GM19468 (cell line): Measurements from ENCODE around the gene TPRA1.

Experiments
- ATAC-seq: cut with Tn5 transposase; IDR thresholded peaks from one replicate; pipeline ENCODE4 v1.9.1; 2021; ENCODE audit warnings: mild to moderate bottlenecking, moderate library complexity, moderate number of reproducible peaks; ENCODE audit not compliant: unreplicated experiment; ENCODE audit errors: extremely low read depth

TPRA1 gene

GRCh38 chr3:127569160-127569559, 21.4 kb downstream of the TPRA1 start:
- ATAC-seq: no peak

- ATAC-seq: no peak
Observed at GRCh38 chr3:127568586-127568985, 21.9 kb downstream of the TPRA1 start.

DNA sequence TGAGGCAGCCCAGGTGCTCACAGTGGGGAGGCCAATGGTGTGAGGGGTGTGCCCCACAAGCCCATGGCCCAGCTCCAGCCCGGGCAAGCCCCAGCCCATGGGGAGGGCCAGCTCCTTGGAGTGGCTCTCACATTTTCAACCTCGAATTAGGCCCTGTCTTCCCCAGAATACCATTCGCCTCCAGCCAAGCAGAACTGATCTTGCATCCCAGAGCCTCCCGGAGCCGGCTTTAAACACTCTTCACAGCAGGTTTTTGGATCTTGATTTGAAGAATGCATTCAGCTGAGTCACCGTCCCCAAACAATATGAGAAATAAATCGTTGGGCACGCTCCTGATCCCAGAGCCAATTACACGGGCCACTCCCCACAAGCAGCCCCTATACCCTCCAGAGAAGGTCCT, 23.7 kb downstream of the TPRA1 start:
- ATAC-seq: no peak

DNA sequence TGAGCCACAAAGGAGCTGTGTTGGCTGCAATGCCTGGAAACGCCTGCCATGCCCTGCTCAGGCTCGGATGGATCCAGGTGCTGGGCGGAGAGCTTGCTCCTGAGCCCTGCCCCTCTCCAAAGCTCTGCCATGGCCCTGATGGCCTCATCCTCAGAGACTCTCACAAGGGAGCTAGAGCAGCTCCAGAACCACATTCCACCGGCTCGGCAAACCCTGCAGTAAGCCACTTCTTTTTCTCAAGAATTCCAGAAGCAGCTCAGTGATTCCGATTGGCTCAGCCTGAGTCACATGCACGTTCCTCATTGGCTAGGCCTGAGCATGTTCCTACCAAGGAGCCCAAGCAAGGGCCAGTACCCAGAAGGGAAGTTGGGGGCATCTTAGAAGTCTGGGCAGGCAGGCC, 24.8 kb downstream of the TPRA1 start:
- ATAC-seq: no peak

GRCh38 chr3:127560051-127560787, 30.3 kb downstream of the TPRA1 start:
- no peak for ATAC-seq

DNA sequence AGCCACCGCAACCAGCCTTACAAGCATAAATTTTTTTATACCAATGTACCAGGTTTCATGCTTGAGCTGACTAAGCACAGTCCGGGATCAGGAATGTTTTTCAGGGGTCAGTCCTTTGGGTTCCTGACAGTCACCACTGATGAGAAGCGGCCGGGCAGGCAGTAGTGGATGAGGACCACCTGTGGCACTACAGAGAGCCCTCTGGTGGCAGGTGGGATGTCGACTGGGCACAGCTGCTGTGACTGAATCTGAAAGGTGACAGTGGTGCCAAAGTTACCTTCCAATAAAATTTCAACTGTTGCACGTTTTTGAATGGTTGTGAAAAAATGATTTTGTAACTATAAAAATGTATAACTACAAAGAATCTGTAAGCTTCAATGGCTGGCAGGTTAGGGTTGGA, 34.0 kb downstream of the TPRA1 start:
- no peak for ATAC-seq

- no peak for ATAC-seq
Observed at GRCh38 chr3:127555108-127555507, 35.4 kb downstream of the TPRA1 start.

DNA sequence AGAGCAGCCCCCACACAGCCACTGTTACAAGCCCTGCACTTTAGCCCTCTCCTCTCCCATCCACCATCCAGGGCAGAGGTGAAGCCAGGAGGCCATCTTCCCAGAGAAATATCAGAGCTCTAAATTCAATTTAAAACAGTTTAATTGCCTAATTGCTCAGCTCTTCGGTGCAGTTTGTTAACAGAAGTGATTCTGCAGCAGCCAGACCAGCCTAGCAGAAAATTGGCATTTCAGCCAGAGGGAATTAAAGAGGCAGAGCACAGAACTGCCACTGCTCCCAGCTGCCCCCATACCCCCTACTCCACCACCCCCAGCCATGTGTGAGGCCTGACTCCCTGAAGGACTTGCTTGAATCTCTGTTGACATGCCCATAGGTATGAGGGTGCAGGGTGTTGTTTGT, 38.5 kb downstream of the TPRA1 start:
- ATAC-seq: no peak

- ATAC-seq: no peak
Observed at GRCh38 chr3:127551178-127551577, 39.4 kb downstream of the TPRA1 start.

DNA sequence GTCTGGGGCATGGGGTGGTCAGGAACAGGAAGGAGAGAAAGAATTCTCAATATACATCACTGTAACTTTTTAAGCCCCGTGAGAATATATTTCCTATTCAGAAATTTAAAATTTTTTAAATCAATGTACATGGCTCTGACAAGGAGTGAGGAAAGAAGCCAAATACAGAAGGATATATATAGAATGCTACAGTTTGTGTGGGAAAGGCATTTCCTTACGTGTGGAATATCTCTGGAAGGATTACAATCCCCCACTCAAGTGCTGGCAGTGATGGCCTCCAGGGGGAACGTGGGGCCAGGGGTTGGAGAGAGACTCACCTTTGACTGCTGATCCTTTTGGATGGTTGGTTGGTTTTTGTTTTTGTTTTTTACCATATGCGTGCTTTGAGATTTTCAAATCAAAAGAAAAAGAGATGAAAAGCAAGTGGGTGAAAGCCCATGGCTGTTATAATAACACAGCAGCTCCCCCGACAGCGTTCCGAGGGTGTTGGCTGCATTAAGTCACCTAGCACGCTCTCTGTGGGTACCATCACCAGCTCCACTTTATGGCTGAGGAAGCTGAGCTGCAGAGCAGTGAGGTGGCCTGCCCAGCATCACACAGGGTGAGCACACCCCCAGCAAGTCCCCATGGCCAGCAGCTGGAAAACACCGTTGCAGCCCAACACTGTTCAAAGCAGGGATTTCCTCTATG, 39.9 kb downstream of the TPRA1 start:
- ATAC-seq: no peak

DNA sequence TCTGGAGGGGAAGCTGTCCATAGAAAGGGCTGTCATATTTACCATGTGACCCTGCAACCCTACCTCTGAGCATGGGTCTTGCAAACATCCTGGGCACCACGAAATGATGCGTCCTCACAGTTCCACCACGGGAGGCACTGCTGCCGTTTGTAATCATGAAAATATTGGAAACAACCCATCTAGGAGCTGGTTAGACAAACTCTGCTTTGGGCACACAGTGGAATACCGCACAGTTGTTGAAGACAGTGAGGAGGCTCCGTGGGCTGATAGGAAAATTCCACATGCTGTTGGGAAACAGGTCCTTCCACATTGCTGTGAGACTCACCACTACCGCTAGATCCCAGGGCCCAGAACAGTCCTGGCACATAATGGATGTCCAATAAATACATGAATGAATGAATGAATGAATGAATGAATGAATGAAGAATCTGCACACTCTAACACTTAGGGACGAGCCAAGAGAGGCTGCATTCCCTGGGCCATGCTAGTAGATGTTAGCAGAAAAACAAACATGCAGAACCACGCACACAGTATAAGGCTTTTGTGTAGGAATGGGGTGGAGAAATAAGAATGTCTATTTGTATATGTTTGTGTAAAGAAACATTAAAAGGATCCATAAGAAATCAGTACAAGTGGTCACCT, 40.6 kb downstream of the TPRA1 start:
- no peak for ATAC-seq

GRCh38 chr3:127547761-127548605, 42.5 kb downstream of the TPRA1 start:
- peak; percentile 49 for ATAC-seq

GRCh38 chr3:127546970-127547733, 43.4 kb downstream of the TPRA1 start:
- no peak for ATAC-seq

GRCh38 chr3:127546554-127546953, 44.0 kb downstream of the TPRA1 start:
- no peak for ATAC-seq

GRCh38 chr3:127545711-127546457, 44.6 kb downstream of the TPRA1 start:
- no peak for ATAC-seq

- ATAC-seq: no peak
Observed at GRCh38 chr3:127545216-127545615, 45.3 kb downstream of the TPRA1 start.

DNA sequence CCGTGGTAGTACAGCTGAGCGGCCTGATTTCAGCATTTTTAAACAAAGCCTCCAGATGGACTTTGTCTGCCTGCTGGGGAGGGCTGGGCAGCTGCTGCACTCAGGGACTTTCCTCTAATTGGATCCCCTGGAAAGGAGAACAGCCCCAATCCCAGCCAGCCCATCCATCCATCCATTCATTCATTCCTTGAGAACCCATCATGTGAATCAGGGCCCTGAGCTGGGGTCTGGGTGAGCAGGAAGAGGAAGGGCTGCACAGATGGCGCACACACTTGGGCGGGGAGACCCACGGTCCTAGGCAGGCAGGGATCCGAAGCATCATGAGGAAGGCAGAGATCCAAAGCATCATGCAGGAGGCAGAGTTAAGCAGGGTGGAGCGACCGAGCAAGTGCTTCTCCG, 45.7 kb downstream of the TPRA1 start:
- no peak for ATAC-seq

DNA sequence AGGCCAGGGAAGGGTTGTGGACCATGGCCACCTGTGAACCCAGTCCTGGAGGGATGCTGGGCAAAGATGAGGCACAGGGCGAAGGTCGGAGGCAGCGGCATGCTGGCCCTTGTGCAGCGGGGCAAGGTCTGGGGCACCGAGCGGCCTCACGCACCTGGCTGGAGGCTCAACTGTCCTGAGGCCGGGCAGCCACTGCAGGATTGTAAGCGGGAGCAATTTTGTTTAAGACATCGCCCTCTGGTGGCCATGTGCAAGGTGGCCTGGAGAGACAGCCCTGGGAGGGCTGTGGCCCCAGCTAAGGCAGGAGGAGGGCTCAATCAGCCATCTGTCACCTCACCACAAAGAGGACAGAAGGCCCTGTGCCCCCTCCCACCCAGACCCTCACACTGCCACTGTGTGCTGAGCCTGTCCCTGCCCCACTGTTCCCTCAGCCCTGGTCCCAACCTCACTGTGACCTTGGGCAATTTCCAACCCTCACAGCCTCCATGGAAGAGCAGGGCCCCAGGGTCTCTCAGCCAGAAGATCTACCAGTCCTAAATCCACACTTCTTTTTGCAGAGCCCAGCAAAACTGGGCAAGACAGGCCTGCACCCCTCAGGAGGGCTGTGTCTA, 46.2 kb downstream of the TPRA1 start:
- ATAC-seq: no peak

- no peak for ATAC-seq
Observed at GRCh38 chr3:127543441-127543840, 47.1 kb downstream of the TPRA1 start.
